ENCODE results near the gene LTO1. TPM values are rescaled to one million over a fixed set of nuclear protein-coding genes. Genes with fewer than 3 reads are reported as not detected.

LTO1 gene
- total RNA-seq, 4 donors from 2014 or later = 16.5 to 29.2 (median 19.3) TPM

- Histone ChIP-seq H3K4me3 (no peak overlapping the region), H3K4me1 (peaks cover 5 to 16% (median 6%) of the 10 kb centered on the region in 3 donors), H3K27ac (no peak overlapping the region), H3K27me3 (no peaks in the 10 kb centered on the region), H3K9me3 (no peaks in the 10 kb centered on the region), H3K36me3 (peaks cover 0 to 28% (median 0%) of the 10 kb centered on the region in 3 donors)
- TF ChIP-seq CTCF (IDR thresholded peaks at IDR 0.05) = no peak
- no peak for TF ChIP-seq POLR2A (IDR thresholded peaks at IDR 0.05)
- intact Hi-C loops (cut with DNase I) = no loop called here
- WGBS, 2 donors = 100% methylated on average over 5 of the region's 12 CpGs; no CpG with 5 or more reads in 1 of the 2 donors
- DNase-seq = no peak
Observed at GRCh38 chr11:69659591-69659990, 15.6 kb downstream of the LTO1 start.

GRCh38 chr11:69658626-69659450 is 16.3 kb downstream of the LTO1 start:
- Histone ChIP-seq H3K4me1 (peaks cover 13 to 23% (median 13%) of the 10 kb centered on the region in 3 donors), H3K9me3 (no peaks in the 10 kb centered on the region), H3K27me3 (no peaks in the 10 kb centered on the region), H3K36me3 (peaks cover 0 to 27% (median 3%) of the 10 kb centered on the region in 3 donors), H3K27ac (no peak overlapping the region), H3K4me3 (no peak overlapping the region)
- no peak for DNase-seq
- intact Hi-C loops (cut with DNase I) = no loop called here
- WGBS, 2 donors = 62 to 78% methylated on average over 7 to 9 of the region's 18 CpGs
- TF ChIP-seq CTCF (IDR thresholded peaks at IDR 0.05) (no peak), POLR2A (IDR thresholded peaks at IDR 0.05) (no peak)

GRCh38 chr11:69657911-69658625 is 17.1 kb downstream of the LTO1 start:
- intact Hi-C loops (cut with DNase I) = no loop called here
- Histone ChIP-seq H3K4me1 (peaks cover 13 to 31% (median 15%) of the 10 kb centered on the region in 3 donors), H3K36me3 (peaks cover 0 to 27% (median 8%) of the 10 kb centered on the region in 3 donors), H3K4me3 (no peak overlapping the region), H3K9me3 (no peaks in the 10 kb centered on the region), H3K27ac (no peak overlapping the region), H3K27me3 (no peaks in the 10 kb centered on the region)
- WGBS, 2 donors = 58 to 75% methylated on average over 4 to 10 of the region's 27 CpGs
- TF ChIP-seq POLR2A (IDR thresholded peaks at IDR 0.05) (no peak), CTCF (IDR thresholded peaks at IDR 0.05) (no peak)
- no peak for DNase-seq

- Histone ChIP-seq H3K9me3 (no peaks in the 10 kb centered on the region), H3K4me1 (peaks cover 13 to 34% (median 15%) of the 10 kb centered on the region in 3 donors), H3K36me3 (peaks cover 0 to 27% (median 8%) of the 10 kb centered on the region in 3 donors), H3K27ac (no peak overlapping the region), H3K4me3 (no peak overlapping the region), H3K27me3 (no peaks in the 10 kb centered on the region)
- intact Hi-C loops (cut with DNase I) = no loop called here
- 69% methylated on average over 2 of the region's 14 CpGs; no CpG with 5 or more reads in 1 of the 2 donors for WGBS, 2 donors
- TF ChIP-seq POLR2A (IDR thresholded peaks at IDR 0.05) = no peak
- no peak for TF ChIP-seq CTCF (IDR thresholded peaks at IDR 0.05)
- DNase-seq = no peak
Observed at GRCh38 chr11:69657456-69657910, 17.7 kb downstream of the LTO1 start.

Data from esophagus squamous epithelium (tissue), 5 donors.